NCI-H2029 treated with DMSO at 0.1 percent for 48 hours (cell line): ENCODE measurements around the gene CSF1.

Experiments
- DNase-seq: peaks from one replicate; lab custom pipeline; 2025; lab: John Stamatoyannopoulos, UW

CSF1 gene

DNA sequence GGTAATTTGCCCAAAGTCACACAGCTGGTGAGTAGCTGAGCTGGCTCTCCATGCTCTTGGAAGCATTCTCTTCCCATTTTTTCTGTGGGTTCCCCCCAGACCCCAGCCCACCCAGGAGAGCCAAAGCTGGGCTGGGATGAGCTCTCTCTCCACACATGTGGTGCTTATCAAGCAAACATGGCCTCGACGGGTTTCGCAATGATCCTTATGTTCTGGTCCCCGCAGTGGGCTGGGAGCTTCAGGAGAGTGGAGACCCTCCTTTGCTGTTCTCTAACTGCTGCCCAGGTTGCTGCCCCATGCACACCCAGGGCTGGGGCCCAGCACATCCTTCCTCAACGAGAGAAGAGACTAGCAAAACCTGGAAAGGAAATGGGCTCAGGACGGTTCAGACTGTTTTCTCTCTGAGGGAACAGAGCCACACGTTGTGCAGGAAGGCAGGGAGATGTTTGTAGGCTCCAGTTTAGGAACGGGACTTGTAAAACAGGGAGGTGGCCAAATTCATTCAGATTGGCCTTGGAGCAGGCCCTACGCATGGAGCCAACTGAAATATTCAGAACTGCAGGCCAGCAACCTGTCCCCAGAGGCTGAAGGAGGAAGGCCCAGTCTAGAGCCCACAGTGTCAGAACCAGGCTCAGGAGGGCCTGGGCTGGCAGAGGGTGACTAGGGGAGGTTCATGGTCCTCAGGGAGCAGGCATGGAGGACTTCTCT lies 27.2 kb upstream of the CSF1 start:
- no peak for DNase-seq

DNA sequence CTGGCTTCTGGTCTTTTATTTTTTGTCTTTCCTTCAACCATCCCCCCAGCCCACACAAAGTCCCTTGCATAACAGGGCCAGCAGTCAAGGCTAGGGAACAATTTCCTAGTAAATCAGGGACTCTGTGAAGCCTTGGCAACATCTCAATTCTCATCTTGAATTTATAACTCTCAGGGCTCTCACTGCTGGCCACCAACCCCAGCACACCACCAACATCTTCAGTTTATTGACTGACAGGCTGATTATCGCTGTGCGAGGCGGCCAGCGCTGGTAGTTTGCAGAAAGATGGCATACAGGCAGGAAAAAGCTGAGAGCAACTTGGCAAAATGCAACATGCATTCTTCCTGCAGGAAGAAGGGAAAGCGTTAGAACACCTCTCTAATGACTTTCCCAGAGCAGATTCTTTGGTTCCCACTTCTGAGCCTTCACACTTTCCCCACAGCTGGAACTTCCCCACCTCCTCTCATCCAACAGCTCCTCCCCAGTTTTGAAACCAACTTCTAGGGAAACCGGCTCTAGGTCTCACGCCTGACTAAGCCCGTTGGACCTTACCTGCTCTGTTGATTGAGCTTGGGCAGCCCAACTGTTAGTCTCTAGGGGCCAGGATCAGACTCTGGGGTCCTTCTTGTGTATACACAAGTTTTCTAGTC lies 26.3 kb upstream of the CSF1 start:
- DNase-seq = no peak

- no peak for DNase-seq
Observed at GRCh38 chr1:109885589-109885988, 25.1 kb upstream of the CSF1 start.

- no peak for DNase-seq
Observed at GRCh38 chr1:109886827-109887226, 23.8 kb upstream of the CSF1 start.

GRCh38 chr1:109887271-109887670 lies 23.4 kb upstream of the CSF1 start:
- DNase-seq = no peak

DNA sequence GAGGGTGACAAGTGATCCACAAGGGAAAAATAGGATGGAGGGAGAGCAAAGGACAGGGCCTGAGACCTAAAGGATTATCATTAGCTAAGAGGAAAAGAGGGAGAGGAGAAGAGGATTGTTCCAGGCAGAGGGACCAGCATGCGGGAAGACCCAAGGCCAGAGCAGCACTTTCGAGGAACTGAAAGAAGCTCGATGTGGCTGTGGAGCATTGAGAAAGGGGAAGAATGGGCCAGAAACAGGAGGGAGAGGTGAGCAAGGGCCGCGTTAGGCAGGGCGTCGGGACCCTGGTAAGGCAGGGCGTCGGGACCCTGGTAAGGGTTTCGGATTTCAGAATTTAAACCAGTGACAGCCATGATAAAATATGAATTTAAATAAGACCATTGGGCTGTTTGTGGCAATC lies 22.8 kb upstream of the CSF1 start:
- DNase-seq = no peak

DNA sequence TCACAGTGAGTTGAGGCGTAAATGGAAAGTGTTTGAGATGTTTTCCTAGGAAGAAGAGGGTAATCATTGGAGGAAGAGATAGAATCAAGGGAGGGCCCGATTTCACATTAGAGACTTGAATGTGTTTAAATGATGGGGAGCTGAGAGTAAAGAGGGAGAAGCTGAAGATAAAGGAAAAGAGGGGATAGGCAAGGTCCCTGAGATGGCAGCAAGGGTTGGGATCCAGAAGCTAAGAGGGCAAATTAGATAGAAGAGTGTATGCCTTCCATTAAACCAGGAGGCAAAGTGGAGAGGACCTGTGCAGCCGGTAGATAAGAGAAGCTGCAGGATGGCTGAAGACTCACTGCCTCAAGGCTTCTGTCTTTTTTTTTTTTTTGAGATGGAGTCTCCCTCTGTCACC lies 21.6 kb upstream of the CSF1 start:
- DNase-seq = no peak

DNA sequence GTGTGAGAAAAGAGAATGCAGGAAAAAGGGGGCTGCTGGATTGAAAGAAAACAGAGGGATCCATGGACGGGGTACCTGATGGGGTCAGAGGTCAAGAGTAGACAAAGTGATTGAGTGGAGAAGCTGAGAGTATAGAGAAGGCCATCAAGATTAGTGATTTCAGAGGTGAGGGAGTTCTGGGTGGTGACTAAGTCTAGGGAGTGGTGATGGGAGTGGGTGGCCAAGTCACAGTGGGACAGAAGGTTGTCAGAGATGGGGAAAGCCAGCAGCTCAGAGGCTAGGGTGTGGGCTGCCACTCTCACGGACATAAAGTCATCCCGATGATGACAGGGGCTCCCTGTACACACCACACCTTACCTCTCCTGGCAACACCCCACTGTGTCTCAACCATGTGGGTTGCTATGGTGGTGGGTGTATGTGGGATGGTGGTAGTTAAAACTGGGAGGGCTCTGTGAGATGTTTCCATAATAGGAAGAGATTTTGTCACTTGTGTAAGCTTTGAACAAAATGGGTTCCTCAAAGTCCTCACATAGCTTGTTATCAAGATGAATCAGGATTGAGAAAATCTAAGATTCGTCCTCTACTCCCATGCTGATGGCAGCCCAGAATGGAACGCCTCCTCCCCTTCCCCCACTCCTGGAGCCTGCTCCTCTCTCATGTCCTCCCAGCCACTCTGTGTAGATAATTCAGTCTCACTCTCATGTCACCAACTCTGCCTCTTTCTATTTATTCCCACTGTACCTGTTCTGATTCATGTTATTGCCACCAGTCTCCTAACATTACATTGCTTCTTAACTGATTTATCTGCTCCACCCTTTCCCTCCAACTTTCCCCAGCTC lies 20.3 kb upstream of the CSF1 start:
- no peak for DNase-seq

- DNase-seq = no peak
Observed at GRCh38 chr1:109891930-109892329, 18.7 kb upstream of the CSF1 start.

DNA sequence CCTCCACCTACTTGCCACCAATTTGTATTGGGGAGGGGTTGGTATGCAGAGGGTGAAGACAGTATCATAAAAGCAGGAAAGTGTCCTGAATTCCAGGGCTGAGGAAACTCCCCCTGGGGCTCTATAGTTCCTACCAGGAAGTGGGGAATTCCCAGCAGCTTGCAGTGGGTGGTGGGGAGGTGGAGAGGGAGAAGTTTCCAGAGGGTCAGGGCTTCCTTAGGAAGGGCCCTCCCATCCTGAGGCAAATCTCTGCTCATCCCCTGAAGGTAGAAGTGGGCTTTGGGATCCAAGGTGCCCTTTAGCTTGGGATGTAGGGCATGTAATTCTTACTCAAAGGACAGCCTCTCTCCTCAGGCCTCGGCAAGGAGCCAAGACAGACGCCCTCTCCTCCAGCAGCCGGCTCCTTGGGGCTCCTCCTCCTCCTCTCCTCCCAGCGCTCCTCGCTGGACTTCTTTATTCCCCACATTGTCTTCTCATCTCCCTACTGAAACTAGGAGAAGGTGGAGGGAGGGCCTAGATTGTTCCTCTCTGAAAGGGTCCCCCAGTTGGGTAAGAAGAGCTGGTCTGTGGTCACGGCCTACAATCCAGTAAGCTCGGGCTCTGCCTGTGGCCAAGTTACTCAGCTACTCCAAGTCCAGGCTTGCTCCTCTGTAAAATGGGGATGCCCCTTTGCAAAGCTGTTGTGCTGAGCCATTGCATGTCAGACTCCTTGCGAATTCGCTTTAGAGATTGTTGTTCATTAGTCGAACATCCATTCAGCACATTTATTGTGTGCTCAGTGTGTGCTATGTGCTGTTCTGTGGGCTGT lies 17.9 kb upstream of the CSF1 start:
- DNase-seq = no peak

GRCh38 chr1:109893532-109894171 lies 17.0 kb upstream of the CSF1 start:
- no peak for DNase-seq

- DNase-seq = no peak
Observed at GRCh38 chr1:109894823-109895719, 15.6 kb upstream of the CSF1 start.

DNA sequence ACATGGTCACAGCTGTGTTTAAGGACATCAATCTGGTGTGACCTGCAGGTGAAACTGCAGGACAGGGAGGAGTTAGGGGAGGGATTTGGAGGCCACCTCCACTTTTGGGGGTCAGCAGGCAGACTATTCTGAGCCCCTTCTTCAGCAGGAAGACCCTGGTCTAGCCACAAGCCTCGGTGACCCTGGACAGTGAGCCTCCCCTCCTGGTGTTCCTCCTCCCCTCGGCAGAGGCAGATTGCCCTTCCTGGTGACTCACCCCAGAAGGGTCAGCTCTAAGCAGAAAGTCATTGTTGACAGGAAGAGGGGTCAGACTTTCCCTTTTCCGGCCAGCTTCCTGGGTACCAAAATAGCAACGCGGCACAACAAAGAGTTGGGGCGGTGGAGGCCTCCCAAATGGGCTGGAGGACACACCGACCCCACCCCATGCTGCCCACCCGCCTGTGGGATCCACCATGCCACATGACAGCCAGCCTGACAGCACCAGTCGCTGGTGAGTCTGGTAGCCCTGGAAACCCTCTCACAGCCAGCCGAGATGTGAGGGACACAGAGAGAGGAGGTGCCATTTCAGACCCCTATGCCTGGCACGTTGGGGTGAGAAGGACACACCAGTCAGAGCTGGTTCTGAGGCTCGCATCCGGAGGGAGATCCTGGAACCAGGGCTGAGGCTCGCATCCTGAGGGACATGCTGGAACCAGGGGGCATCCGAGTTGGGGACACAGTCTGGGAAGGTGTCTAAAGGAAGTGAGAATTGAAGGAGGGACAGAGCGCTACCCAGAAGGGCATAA lies 14.7 kb upstream of the CSF1 start:
- no peak for DNase-seq

- DNase-seq = no peak
Observed at GRCh38 chr1:109896681-109897080, 14.0 kb upstream of the CSF1 start.

- DNase-seq = no peak
Observed at GRCh38 chr1:109897259-109897955, 13.2 kb upstream of the CSF1 start.

- DNase-seq = no peak
Observed at GRCh38 chr1:109898842-109899241, 11.8 kb upstream of the CSF1 start.

DNA sequence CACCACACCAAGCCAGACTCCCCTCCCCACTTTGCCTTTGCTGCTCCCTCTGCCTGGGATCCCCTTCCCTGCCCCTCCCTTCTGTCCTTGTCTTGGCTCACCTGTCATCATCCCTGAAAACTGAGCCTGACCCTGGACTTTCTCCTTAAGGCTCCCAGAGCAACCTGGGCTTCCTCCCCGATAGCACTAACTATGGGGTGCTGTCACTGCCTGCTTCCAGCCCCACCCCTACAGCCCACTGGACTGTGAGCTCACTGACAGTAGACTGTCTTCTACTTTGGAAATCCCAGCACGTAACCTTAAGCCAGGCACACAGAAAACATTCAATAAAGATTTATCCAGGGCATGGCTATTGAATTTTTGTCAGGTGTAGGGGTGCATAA lies 9.5 kb upstream of the CSF1 start:
- DNase-seq = no peak

DNA sequence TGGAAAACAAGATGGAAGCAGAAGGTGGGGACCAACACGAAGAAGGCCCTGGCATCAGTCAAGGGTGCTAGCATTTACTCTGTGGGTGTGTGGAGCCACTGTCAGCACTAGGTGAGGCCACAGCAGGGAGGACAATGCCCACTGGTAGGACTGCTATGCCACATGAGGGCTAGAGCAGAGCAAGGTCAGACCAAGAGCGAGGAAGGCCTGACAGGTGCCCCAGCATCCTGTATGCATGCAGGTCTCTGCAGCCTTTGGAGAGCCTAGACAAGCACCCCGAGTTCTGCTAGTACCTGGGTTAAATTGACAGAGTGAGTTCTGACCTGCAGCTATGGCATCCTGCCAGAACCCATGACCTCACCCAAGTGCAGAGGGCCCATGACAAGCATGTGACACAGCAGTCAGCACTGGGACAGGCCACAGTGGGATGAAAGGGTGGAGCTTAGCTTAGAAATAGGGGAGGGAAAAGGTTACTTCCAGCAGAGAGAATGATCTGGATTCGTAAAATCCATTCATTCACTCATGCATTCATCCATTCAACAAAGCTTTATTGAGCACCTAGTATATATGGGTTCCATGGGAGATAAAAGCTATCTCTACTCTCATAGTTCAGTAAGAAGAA lies 9.0 kb upstream of the CSF1 start:
- DNase-seq = no peak
